ENCODE results near the gene ZSCAN16. TPM values are rescaled to one million over a fixed set of nuclear protein-coding genes. Genes with fewer than 3 reads are reported as not detected.
"Not testable (repeated sequence)": the region's sequence is repeated elsewhere in the genome, so short reads cannot be mapped to it uniquely, and the experiment has no call there.

The ZSCAN16 gene
- 1 to 10 TPM; 7.1 to 8.6 TPM for total RNA-seq
- long read RNA-seq, transcript ZSCAN16-201 (4 exons, 1,328 nt) = major isoform, 9 of 11 reads
- long read RNA-seq, partial matches to known transcripts = 0 of 11 reads
- long read RNA-seq, other reads (novel, unspliced or antisense) = 2 of 11 reads

DNA sequence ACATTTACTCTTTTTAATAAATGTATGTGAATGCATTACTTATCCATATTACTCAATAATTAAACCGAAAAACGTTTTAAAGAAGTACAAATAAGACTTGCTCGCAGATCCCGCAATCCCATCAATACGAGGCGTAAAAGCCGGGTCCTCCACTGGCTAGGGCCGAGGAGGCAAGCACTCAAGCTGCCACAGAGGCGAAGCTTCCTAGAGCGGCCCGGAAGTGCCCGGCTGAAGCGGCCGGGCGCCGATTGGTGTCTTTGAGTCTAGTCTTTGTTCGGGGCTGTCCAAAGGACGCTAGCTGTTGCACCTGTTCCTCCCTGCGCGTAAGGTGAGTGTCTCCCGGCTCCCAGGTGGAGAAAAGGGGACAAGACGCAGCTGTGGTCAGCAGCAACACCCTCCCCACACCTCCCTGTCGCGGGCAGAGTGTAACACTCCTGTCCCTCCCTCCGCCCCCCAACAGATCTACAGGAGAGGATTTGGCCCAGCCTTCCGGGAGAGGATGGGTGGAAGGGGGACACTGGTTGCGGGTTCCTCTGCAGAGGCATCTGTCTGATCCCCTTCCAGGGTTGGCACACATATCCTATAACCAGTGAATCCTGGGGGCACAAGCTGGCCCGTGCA, at the start of gene ZSCAN16:
Gene ZSCAN16 (plus strand): TSS at position 260 of the 621 bp plus-strand sequence. CDS start 835 bp downstream, outside the sequence.
- intact Hi-C loops (cut with DNase I, micrococcal nuclease) = no loop called here
- ATAC-seq (peak; percentile 100), DNase-seq (peak; percentile 85 to 92)

DNA sequence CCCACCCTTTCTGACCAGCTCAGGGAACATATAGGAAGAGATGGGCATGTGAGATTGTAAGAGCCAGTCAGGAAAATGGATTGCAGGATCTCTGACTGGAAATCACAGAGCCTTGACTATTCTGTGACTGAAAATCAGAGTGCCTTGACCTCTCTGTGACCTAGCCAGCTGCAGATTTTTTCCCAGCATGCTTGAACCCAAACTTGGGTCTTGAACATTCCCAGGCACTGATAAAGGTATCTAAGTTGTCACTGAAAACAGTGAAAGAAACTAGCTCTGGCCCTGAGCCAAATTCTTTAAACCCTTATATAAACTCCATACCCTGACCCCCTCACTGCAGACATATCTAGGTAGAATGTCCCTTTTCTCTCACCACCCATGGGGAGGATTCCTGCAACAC, 46.4 kb upstream of the ZSCAN16 start:
- DNase-seq (no peak), ATAC-seq (no peak)
- intact Hi-C loops (cut with DNase I, micrococcal nuclease) = no loop called here

DNA sequence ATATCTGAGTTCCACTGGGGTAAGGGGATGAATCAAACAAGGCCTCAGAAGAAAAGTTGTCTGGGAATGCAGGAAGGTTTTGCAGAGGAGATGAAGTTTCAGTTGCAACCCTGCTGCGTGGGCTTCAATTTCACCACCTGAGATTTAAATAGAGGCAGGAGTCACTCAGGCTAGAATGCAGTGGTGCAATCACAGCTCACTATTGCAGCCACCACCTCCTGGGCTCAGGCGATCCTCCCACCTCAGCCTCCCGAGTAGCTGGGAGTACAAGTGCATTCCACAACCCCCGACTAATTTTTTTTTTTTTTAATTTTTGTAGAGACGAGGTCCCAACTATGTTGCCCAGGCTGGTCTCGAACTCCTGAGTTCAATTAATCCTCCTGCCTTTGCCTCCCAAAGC, 45.6 kb upstream of the ZSCAN16 start:
- intact Hi-C loops (cut with DNase I, micrococcal nuclease) = no loop called here
- DNase-seq (no peak), ATAC-seq (no peak)

DNA sequence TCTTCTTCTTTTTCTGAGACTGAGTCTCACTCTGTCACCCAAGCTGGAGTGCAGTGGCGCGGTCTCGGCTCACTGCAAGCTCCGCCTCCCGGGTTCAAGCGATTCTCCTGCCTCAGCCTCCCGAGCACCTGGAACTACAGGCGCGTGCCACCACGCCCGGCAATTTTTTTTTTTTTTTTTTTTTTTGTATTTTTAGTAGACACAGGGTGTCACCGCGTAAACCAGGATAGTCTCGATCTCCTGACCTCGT, 44.1 kb upstream of the ZSCAN16 start, which contains the start of gene ZNF165:
Gene ZNF165 (plus strand): TSS at position 188 of the 250 bp plus-strand sequence. CDS start 4,913 bp downstream, outside the sequence.
- ATAC-seq = peak; percentile 63
- intact Hi-C loops (cut with DNase I, micrococcal nuclease); DNase-seq: not testable (repeated sequence)

DNA sequence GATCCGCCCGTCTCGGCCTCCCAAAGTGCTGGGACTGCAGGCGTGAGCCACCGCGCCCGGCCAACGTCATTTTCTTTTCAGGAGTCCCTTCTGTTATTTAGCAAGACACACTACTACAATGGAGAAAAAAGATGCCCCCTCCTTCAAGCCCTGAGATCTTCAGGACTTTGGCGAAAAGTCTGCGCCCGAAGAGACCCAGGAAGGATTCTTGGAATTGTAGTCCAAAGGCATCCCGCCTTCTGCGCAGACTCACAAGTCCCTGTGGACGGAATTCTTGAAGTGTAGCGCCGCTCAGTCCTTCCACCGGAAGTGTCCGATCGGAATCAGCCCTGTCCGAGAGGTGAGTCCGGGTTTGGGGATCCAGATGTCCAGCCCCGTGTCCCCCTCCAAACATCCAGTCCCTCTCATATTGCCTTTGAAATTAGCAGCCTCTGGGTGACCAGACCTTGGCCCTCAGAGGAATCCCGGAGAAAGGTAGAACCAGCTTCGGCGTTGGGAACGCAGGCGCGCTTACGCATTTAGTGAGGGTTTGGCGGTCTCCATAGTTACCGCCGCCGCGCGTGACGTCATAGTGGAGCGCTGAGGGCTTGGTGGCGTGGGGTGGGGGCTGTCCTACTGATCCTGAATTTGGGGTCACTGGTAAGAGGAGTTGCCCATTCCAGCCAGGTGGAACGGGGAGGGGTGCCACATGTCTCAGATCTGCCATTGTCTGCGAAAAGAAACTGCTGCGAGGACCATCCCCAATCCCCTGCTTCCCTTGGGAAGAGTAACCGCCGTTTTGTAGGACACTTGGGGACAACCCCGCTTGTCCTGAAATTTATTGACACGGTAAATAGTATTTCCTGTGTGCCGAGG, 43.6 kb upstream of the ZSCAN16 start:
- intact Hi-C loops (cut with DNase I, micrococcal nuclease) = no loop called here
- peak; percentile 94 to 96 for DNase-seq

DNA sequence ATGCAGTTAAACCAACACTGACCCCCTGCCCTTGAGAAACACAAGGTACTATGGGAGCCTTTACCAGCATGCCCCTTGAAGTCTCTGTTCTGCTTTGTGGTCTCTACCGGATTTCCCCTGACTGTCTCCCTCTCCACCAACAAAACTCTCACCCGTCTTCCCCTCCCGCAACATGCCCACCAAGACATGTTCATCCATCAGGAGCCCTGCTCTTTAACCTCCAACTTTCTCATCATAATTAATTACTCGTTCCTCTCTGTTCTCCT, 43.0 kb upstream of the ZSCAN16 start:
- intact Hi-C loops (cut with DNase I, micrococcal nuclease) = no loop called here
- DNase-seq (no peak), ATAC-seq (no peak)

More for the DNA sequence above, 43.6 kb upstream of the ZSCAN16 start:
- peak; percentile 94 for ATAC-seq

DNA sequence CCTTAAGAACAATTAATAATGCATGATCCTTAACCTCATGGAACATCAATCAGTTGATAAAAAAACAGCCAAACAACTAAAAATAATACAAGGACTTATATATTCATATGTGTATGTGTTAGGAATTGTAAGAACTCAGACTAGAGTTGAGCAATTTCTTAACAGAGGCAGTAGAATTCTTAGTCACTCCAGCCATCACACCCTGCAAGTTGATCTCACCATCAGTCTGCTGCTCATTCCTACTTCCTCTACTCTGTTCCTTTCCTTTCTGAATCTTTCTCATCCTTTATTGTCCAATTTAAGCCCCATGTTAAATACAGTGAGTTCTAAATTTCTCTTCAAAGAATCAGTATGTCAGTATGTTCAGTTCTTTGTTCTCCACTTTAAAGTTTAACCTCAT, 41.5 kb upstream of the ZSCAN16 start:
- intact Hi-C loops (cut with DNase I, micrococcal nuclease) = no loop called here
- DNase-seq (no peak), ATAC-seq (no peak)

DNA sequence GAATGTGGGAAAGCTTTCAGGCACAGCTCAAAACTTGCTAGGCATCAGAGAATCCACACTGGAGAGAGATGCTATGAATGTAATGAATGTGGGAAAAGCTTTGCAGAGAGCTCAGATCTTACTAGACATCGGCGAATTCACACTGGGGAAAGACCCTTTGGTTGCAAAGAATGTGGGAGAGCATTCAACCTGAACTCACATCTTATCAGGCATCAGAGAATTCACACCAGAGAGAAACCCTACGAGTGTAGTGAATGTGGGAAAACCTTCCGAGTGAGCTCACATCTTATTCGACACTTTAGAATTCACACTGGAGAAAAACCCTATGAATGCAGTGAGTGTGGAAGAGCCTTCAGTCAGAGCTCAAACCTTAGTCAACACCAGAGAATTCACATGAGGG, 35.4 kb upstream of the ZSCAN16 start:
- DNase-seq = no peak
- ATAC-seq = no peak
- intact Hi-C loops (cut with DNase I, micrococcal nuclease) = no loop called here

DNA sequence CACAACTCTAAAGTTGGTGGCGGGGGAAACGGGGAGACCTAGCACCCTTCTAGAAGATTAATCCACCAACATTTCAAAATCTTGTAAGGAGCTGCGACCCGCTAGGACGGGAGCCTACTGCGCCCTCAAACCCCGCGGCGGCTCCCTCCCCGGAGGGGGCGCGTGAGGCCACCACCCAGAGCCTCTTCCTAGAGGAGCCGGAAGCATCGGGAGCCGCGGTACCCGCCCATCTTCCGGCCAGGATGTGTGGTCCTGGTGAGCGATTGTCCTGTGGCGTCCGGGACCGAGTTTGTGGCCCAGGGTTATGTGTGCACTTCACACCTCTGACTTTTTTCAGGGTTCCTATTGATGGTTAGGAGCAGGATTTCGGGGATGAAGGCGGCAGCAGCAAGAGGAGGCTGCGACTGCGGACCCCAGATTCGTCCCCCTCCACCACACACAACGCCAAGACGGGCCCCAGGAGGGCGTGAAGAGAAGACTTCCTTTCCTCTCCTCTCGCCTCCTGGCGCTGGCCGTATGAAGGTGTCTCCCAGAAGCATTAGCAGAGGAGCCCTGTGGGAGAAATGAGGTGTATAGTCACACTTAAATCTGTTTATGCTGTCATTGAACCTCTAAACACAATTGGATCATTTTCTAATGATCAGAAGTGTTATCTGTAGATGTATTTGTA, 33.4 kb upstream of the ZSCAN16 start:
- intact Hi-C loops (cut with DNase I, micrococcal nuclease) = no loop called here
- ATAC-seq (no peak), DNase-seq (no peak)

DNA sequence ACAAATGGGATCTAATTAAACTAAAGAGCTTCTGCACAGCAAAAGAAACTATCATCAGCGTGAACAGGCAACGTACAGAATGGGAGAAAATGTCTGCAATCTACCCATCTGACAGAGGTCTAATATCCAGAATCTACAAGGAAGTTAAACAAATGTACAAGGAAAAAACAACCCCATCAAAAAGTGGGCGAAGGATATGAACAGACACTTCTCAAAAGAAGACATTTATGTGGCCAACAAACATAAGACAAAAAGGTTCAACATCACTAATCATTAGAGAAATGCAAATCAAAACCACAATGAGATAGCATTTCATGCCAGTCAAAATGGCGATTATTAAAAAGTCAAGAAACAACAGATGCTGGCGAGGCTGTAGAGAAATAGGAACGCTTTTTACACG, 22.2 kb upstream of the ZSCAN16 start:
- ATAC-seq; intact Hi-C loops (cut with DNase I, micrococcal nuclease); DNase-seq: not testable (repeated sequence)

DNA sequence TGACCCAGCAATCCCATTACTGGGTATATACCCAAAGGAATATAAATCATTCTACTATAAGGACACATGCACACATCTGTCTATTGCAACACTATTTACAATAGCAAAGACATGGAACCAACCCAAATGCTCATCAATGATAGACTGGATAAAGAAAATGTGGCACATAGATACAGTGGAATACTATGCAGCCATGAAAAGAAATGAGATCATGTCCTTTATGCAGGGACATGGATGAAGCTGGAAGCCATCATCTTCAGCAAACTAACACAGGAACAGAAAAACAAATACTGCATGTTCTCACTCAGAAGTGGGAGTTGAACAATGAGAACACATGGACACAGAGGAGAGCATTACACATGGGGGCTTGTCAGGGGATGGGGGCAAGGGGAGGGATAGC, 21.7 kb upstream of the ZSCAN16 start:
- DNase-seq; intact Hi-C loops (cut with DNase I, micrococcal nuclease); ATAC-seq: not testable (repeated sequence)

DNA sequence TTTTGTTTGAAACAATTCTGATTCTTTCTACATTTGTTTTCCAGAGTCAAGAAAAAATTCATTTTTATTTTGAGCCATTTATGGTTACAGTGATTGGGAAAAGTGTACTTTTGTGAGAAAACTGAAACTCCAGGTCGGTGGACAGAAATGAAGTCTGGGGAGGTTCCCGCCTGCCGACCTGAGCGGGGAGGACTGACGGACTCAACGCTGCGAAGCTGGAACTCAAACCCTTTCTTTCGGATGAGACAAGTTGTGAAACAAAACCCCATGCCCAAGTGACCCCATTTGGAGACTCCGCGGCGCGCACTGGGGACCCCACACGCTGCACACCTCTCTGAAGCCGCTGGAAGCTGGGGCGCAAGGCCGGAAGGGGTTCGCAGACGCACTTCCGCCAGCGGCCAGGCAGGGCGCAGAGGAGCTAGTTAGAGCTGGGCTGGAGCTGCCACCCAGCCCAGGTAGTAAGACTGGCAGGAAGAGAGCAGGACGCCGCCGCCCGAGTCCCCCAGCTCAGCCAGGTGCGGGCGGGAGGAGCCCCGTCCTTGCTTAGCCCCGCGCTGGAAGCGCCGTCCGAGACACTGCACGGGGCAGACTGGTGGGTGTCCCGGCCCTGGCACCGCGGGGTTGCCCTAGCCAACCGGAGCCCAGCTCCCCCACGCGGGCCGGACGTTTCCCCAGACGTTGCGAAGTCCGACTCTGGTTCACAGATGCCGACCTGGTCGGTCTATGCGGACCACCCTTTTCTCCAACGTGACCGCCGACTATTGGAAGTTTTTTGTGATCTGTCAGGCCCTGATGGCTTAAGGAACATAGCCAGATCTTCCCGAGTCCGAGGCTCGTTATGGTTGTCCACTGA, 19.8 kb upstream of the ZSCAN16 start:
- intact Hi-C loops (cut with DNase I, micrococcal nuclease) = no loop called here
- ATAC-seq (peak; percentile 100), DNase-seq (peak; percentile 80 to 91)

DNA sequence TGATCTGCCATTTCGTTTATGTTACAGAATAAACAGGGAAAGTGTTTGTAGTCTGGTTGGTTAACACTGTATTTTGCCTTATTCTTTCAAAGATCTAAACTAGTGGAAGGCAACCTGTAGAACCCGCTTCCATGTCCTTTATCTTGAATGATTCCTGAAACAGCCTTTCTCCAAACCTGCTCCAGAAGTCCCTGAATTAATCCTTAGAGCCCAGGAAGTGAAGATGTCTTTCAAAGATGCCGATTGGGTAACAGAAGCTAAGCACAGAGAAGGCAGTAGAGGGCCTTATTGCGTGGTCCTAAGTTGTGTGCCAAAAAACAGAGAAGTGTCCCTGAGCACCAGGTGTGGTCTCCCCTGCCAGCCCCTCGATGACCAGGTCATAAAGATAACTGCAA, 19.2 kb upstream of the ZSCAN16 start:
- DNase-seq = no peak
- intact Hi-C loops (cut with DNase I, micrococcal nuclease) = no loop called here
- ATAC-seq = peak; percentile 39

DNA sequence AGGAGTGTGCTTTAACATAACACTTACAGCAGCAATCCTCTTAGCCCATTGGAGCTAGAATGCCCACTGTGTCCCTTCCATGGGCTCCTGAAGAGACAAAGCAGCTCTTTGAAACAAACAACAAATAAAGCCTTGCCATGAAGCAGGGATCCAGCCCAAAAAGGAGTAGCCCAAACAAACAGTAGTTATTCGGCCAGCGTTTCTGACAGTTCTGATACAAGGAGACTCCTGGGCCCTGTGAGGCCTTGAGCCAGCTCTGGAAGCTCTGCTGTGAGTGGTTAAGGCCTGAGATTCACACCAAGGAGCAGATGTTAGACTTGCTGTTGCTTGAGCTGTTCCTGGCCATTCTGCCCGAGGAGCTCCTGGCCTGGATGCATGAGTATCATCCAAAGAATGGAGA, 16.9 kb upstream of the ZSCAN16 start:
- intact Hi-C loops (cut with DNase I, micrococcal nuclease) = no loop called here
- DNase-seq (no peak), ATAC-seq (no peak)

DNA sequence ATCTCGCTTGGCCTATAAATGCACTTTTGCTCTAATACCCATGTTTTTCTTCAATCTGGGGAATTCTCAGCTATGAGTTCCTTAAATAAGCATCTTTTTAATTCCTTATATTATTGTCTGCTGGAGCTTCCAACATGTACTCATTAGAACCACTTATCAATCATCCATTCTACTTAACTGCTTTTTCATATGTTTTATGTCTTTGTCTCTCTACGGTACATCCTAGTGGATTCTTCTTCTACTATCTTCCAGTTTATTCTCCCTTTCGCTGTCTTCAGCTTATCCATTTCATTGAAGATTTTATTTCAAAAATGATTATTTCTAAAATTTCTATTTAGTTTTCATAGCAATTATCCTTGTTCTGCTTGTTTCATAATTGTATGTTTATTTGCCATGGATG, 12.4 kb upstream of the ZSCAN16 start:
- ATAC-seq (no peak), DNase-seq (no peak)
- intact Hi-C loops (cut with DNase I, micrococcal nuclease) = no loop called here

DNA sequence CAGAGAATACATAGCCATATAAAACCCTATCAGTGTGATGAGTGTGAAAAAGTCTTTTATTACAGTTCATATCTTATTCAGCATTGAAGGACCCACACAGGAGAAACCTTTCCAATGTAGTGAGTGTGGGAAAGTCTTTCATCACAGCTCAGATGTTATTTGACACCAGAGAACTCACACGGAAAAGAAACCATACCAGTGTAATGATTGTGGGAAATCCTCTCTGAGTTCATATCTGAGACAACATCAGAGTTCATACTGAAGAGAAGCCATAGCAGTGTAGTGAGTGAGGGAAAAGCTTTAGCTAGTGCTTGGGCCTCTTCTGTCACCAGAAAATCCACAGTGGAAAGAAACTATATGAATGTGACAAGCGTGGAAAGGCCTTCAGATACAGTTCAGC, 8.6 kb upstream of the ZSCAN16 start:
- no peak for ATAC-seq
- DNase-seq = no peak
- intact Hi-C loops (cut with DNase I, micrococcal nuclease) = no loop called here

DNA sequence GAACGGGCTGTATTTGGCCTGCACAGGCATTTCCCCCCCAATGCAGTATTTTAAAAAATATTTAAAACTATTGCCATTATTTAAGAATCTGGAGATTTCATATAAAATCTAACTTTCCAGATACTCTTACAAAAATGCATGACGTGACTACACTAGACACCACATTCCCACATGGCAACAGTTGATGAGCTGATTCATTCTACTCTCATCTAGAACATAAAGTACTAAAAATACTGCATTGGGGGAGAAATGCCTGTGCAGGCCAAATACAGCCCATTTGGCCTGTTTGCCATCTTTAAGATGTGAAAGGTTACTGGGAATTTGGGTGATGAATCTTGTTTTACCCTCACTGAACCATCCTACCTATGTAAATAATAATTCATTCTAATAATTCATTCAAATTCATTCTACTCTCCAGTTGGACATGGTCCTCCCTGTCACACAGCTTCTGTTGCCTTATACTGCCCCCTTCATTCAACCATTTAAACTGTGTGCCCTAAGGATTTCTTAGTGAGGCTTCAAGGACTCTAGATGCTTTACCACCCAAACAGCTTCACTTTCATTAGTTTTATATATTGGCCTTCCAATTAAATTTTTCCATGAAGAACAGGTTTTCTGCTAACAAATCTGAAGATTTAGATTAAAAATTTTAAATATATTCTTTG, 6.9 kb upstream of the ZSCAN16 start:
- ATAC-seq (no peak), DNase-seq (no peak)
- intact Hi-C loops (cut with DNase I, micrococcal nuclease) = no loop called here

DNA sequence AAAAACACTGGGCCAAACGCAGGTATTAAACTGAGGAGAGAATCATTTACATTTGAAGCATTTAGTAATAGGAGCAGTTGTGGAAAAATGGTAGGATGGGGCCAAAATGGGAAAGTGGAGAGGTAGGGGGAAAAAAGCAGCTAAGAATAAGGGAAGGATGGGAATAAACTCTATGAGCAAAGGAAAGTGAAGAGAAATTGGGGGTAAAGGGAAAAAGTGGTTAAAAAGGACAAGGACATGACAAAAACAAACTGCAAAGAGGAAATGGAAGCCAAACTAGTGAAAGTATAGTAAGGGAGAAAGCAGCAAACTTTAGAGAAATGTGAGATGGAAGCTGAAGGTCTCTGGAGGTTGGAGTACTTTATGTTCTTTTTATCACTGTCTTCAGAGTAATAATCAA, 6.2 kb upstream of the ZSCAN16 start:
- no peak for DNase-seq
- no peak for ATAC-seq
- intact Hi-C loops (cut with DNase I, micrococcal nuclease) = no loop called here

DNA sequence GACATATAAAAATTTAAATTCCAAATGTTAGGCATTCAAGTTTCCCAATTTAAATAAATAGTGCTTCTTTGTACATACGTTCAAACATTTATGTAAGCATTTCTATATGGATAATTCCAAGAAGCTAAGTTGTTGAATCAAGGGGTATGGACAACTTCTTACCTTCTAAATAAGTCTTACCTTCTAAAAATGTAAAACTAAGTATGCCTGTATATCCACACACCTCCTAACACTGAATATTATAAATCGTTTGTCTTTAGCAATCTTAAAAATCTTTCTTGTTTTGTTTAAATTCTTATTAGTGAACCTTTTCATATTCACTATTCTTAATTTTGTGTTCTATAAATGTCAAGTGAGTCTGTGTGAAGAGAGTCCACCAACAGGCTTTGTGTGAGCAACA, 2.5 kb upstream of the ZSCAN16 start:
- DNase-seq (no peak), ATAC-seq (no peak)
- intact Hi-C loops (cut with DNase I, micrococcal nuclease) = no loop called here

All from left colon (tissue), 2 donors.